Measurements from ENCODE around the gene FUOM. TPM values are rescaled to one million over a fixed set of nuclear protein-coding genes. Genes with fewer than 3 reads are reported as not detected.

Gene FUOM
- 47.0 and 58.8 TPM in 2 replicates for total RNA-seq

GRCh38 chr10:133357285-133358161 is at the start of gene FUOM:
FUOM (minus strand) TSS chr10:133358019; CDS start chr10:133358007, 12 bp downstream.
- no peak for DNase-seq (ENCODE audit: low read depth)
- no peaks in the 10 kb centered on the region for H3K36me3 ChIP-seq (ENCODE audit: control insufficient read depth, insufficient read depth, low read length)
- peak within 1 kb of the TSS; percentile 62 for H3K4me3 ChIP-seq (ENCODE audit: low read depth, low read length)
- no peaks in the 10 kb centered on the region for H3K27me3 ChIP-seq (ENCODE audit: control insufficient read depth, insufficient read depth, low read length)
- no peak for TF ChIP-seq CTCF (IDR thresholded peaks at IDR 0.05; ENCODE audit: insufficient read depth, low read length, poor library complexity, severe bottlenecking)

GRCh38 chr10:133405844-133406527 is 48.2 kb upstream of the FUOM start:
- no peak for TF ChIP-seq CTCF (IDR thresholded peaks at IDR 0.05; ENCODE audit: insufficient read depth, low read length, poor library complexity, severe bottlenecking)

GRCh38 chr10:133405272-133405671 is 47.5 kb upstream of the FUOM start:
- Histone ChIP-seq H3K36me3 (ENCODE audit: control insufficient read depth, insufficient read depth, low read length) (peaks cover 3% of the 10 kb centered on the region), H3K4me3 (ENCODE audit: low read depth, low read length) (no peak overlapping the region), H3K27me3 (ENCODE audit: control insufficient read depth, insufficient read depth, low read length) (no peaks in the 10 kb centered on the region)
- DNase-seq (ENCODE audit: low read depth) = no peak
- TF ChIP-seq CTCF (IDR thresholded peaks at IDR 0.05; ENCODE audit: insufficient read depth, low read length, poor library complexity, severe bottlenecking) = no peak

More at GRCh38 chr10:133405844-133406527, 48.2 kb upstream of the FUOM start:
- Histone ChIP-seq H3K36me3 (ENCODE audit: control insufficient read depth, insufficient read depth, low read length) (peaks cover 3% of the 10 kb centered on the region), H3K27me3 (ENCODE audit: control insufficient read depth, insufficient read depth, low read length) (no peaks in the 10 kb centered on the region), H3K4me3 (ENCODE audit: low read depth, low read length) (no peak overlapping the region)
- no peak for DNase-seq (ENCODE audit: low read depth)

- DNase-seq (ENCODE audit: low read depth) = no peak
- TF ChIP-seq CTCF (IDR thresholded peaks at IDR 0.05; ENCODE audit: insufficient read depth, low read length, poor library complexity, severe bottlenecking) = no peak
- Histone ChIP-seq H3K4me3 (ENCODE audit: low read depth, low read length) (no peak overlapping the region), H3K36me3 (ENCODE audit: control insufficient read depth, insufficient read depth, low read length) (peaks cover 3% of the 10 kb centered on the region), H3K27me3 (ENCODE audit: control insufficient read depth, insufficient read depth, low read length) (no peaks in the 10 kb centered on the region)
Observed at GRCh38 chr10:133403784-133404183, 46.0 kb upstream of the FUOM start.

GRCh38 chr10:133403359-133403758 is 45.5 kb upstream of the FUOM start:
- TF ChIP-seq CTCF (IDR thresholded peaks at IDR 0.05; ENCODE audit: insufficient read depth, low read length, poor library complexity, severe bottlenecking) = no peak
- no peak overlapping the region for H3K4me3 ChIP-seq (ENCODE audit: low read depth, low read length)
- DNase-seq (ENCODE audit: low read depth) = no peak
- H3K27me3 ChIP-seq (ENCODE audit: control insufficient read depth, insufficient read depth, low read length) = no peaks in the 10 kb centered on the region
- peaks cover 3% of the 10 kb centered on the region for H3K36me3 ChIP-seq (ENCODE audit: control insufficient read depth, insufficient read depth, low read length)
